Inferior parietal cortex (tissue), 1 donor: Measurements from ENCODE around the gene MAML1.
"Not testable (repeated sequence)": the region's sequence is repeated elsewhere in the genome, so short reads cannot be mapped to it uniquely, and the experiment has no call there.

Source experiments
- DNase-seq: peaks from one replicate; pipeline ENCODE4 v3.0.0-alpha.2; 2016; ENCODE audit errors: extremely low spot score

MAML1 gene

GRCh38 chr5:179732918-179733771, 523 bp downstream of the MAML1 start:
- peak; percentile 47 for DNase-seq

GRCh38 chr5:179733772-179734126, 1.1 kb downstream of the MAML1 start:
- no peak for DNase-seq

- no peak for DNase-seq
Measured at GRCh38 chr5:179734536-179735164, 2.0 kb downstream of the MAML1 start.

GRCh38 chr5:179738742-179739141, 6.1 kb downstream of the MAML1 start:
- DNase-seq: no peak

GRCh38 chr5:179744106-179744505, 11.5 kb downstream of the MAML1 start:
- DNase-seq: not testable (repeated sequence)

GRCh38 chr5:179746872-179747271, 14.2 kb downstream of the MAML1 start:
- no peak for DNase-seq

- no peak for DNase-seq
Measured at GRCh38 chr5:179747811-179748210, 15.2 kb downstream of the MAML1 start.

- no peak for DNase-seq
Measured at GRCh38 chr5:179749857-179750508, 17.4 kb downstream of the MAML1 start.

- no peak for DNase-seq
Measured at GRCh38 chr5:179753971-179754370, 21.3 kb downstream of the MAML1 start.

- DNase-seq: no peak
Measured at GRCh38 chr5:179755022-179755421, 22.4 kb downstream of the MAML1 start.

GRCh38 chr5:179758955-179759354, 26.3 kb downstream of the MAML1 start:
- no peak for DNase-seq

- no peak for DNase-seq
Measured at GRCh38 chr5:179759581-179760551, 27.2 kb downstream of the MAML1 start.

- DNase-seq: no peak
Measured at GRCh38 chr5:179762079-179762780, 29.6 kb downstream of the MAML1 start.

GRCh38 chr5:179762781-179763176, 30.2 kb downstream of the MAML1 start:
- DNase-seq: no peak

- peak; percentile 83 for DNase-seq
Measured at GRCh38 chr5:179763215-179763945, 30.8 kb downstream of the MAML1 start.

- no peak for DNase-seq
Measured at GRCh38 chr5:179764056-179764455, 31.4 kb downstream of the MAML1 start.

GRCh38 chr5:179765400-179765799, 32.8 kb downstream of the MAML1 start:
- no peak for DNase-seq

GRCh38 chr5:179766021-179766725, 33.6 kb downstream of the MAML1 start:
- no peak for DNase-seq

- DNase-seq: no peak
Measured at GRCh38 chr5:179766726-179767455, 34.3 kb downstream of the MAML1 start.
